Endothelial cell of umbilical vein (primary cell): ENCODE data around the gene OTUD7B. TPM values are rescaled to one million over a fixed set of nuclear protein-coding genes. Genes with fewer than 3 reads are reported as not detected.

Source experiments
- BruUV-seq: library from RNA; stranded (reverse); fragments of 400-500 nt; replicated peaks from 2 replicates; lab custom pipeline; 2021; lab: Mats Ljungman, UMichigan
- CTCF ChIA-PET: fragments of 300-600, 350-600 bp; sonication (Branson Sonifier 250); formaldehyde crosslinking; loops from one replicate; lab custom pipeline; 2021; ENCODE audit warnings: antibody characterized with exemption, inconsistent platforms; lab: Charles Lee
- POLR2A ChIA-PET: fragments of 300-600, 350-600 bp; sonication (Branson Sonifier 250); formaldehyde crosslinking; loops from one replicate; lab custom pipeline; 2021; ENCODE audit warnings: antibody characterized with exemption, inconsistent platforms; lab: Charles Lee
- DNase-seq: peaks from one replicate; pipeline ENCODE4 v3.0.0-alpha.2; 2011; ENCODE audit warnings: low read depth, low spot score
- FAIRE-seq: peaks from 2 replicates; lab custom pipeline; 2011; peaks lifted over from hg19 to GRCh38; lab: Jason Lieb, UNC
- H2AFZ ChIP-seq: 2 replicates; pipeline ENCODE4 v1.6.0; 2012; ENCODE audit warnings: low read depth, low read length, control low read depth, inconsistent platforms
- H3K27ac ChIP-seq: 2 replicates; pipeline ENCODE4 v1.5.1; 2011; ENCODE audit warnings: low read depth, mild to moderate bottlenecking, control low read depth, low read length, moderate library complexity; ENCODE audit not compliant: insufficient read depth
- H3K27me3 ChIP-seq, 2 experiments: 2 replicates each; pipeline versions ENCODE4 v1.6.0 to v1.6.1; 2011; ENCODE audit warnings: low read length in 2 of 2, mixed read lengths in 1 of 2; ENCODE audit not compliant: control insufficient read depth in 2 of 2, insufficient read depth in 2 of 2
- H3K36me3 ChIP-seq, 2 experiments: 2 replicates in 1 of 2; 3 replicates in 1 of 2; pipeline ENCODE4 v1.5.1; 2011; ENCODE audit warnings: low read length in 2 of 2, mild to moderate bottlenecking in 1 of 2, moderate library complexity in 1 of 2; ENCODE audit not compliant: control insufficient read depth in 2 of 2, insufficient read depth in 2 of 2; ENCODE audit errors: extremely low read depth in 1 of 2
- H3K4me1 ChIP-seq: 3 replicates; pipeline ENCODE4 v1.5.1; 2011; ENCODE audit warnings: mild to moderate bottlenecking, low read length; ENCODE audit not compliant: control insufficient read depth, insufficient read depth; ENCODE audit errors: extremely low read depth
- H3K4me2 ChIP-seq: 2 replicates; pipeline ENCODE4 v1.6.1; 2011; ENCODE audit warnings: low read length, control low read depth, mixed read lengths; ENCODE audit not compliant: insufficient read depth
- H3K4me3 ChIP-seq, 3 experiments: fragments of 200-600 bp in 1 of 3; sonication (generic), shearing (Covaris generic) in 1 of 3; replicated peaks in 1 of 3; 2 replicates each; pipeline ENCODE4 v1.5.1; 2011 to 2016; ENCODE audit warnings: control low read depth in 3 of 3, low read length in 3 of 3, mild to moderate bottlenecking in 2 of 3, inconsistent platforms in 1 of 3, low read depth in 1 of 3, moderate library complexity in 1 of 3; ENCODE audit not compliant: insufficient read depth in 1 of 3
- H3K79me2 ChIP-seq: 2 replicates; pipeline ENCODE4 v1.6.0; 2012; ENCODE audit warnings: low read length, inconsistent platforms; ENCODE audit not compliant: control insufficient read depth, insufficient read depth
- H3K9ac ChIP-seq: replicated peaks from 2 replicates; pipeline ENCODE3; 2011; ENCODE audit warnings: low read length, control low read depth; ENCODE audit not compliant: insufficient read depth; ENCODE audit errors: extremely low read depth
- H3K9me1 ChIP-seq: replicated peaks from 3 replicates; pipeline ENCODE4 v1.6.0; 2011; ENCODE audit warnings: mild to moderate bottlenecking, low read length; ENCODE audit not compliant: control insufficient read depth, insufficient read depth; ENCODE audit errors: extremely low read depth
- H3K9me3 ChIP-seq: replicated peaks from 2 replicates; pipeline ENCODE4 v1.5.1; 2012; ENCODE audit warnings: low read length, inconsistent platforms; ENCODE audit not compliant: control insufficient read depth, insufficient read depth
- H4K20me1 ChIP-seq: replicated peaks from 2 replicates; pipeline ENCODE3; 2011; ENCODE audit warnings: mild to moderate bottlenecking, low read length; ENCODE audit not compliant: control insufficient read depth, insufficient read depth; ENCODE audit errors: extremely low read depth
- CTCF ChIP-seq, 2 donors: IDR thresholded peaks; 1 replicate in 1 of 2; 2 replicates in 1 of 2; pipeline ENCODE4 v1.5.1; 2011; ENCODE audit warnings: low read length in 2 of 2, mild to moderate bottlenecking in 2 of 2, moderate library complexity in 2 of 2, control low read depth in 1 of 2, inconsistent platforms in 1 of 2, low read depth in 1 of 2; ENCODE audit not compliant: insufficient read depth in 1 of 2; ENCODE audit errors: extremely low read depth in 1 of 2
- EZH2 ChIP-seq: IDR thresholded peaks from 2 replicates; pipeline ENCODE4 v1.6.1; 2012; ENCODE audit warnings: borderline replicate concordance, low read depth, mild to moderate bottlenecking, moderate library complexity, low read length, inconsistent platforms; ENCODE audit not compliant: severe bottlenecking
- FOS ChIP-seq: IDR thresholded peaks from 2 replicates; pipeline ENCODE4 v1.6.1; 2011; ENCODE audit warnings: mild to moderate bottlenecking, low read length, moderate library complexity, borderline replicate concordance; ENCODE audit not compliant: insufficient read depth
- GATA2 ChIP-seq: IDR thresholded peaks from 2 replicates; pipeline ENCODE4 v1.7.0; 2011; ENCODE audit warnings: low read depth, mild to moderate bottlenecking, moderate library complexity, mixed read lengths, low read length; ENCODE audit not compliant: insufficient read length, insufficient read depth
- JUN ChIP-seq: IDR thresholded peaks from 2 replicates; pipeline ENCODE4 v1.6.1; 2011; ENCODE audit warnings: borderline replicate concordance, low read depth; ENCODE audit not compliant: insufficient read length, insufficient read depth
- MAX ChIP-seq: IDR thresholded peaks from 2 replicates; pipeline ENCODE4 v1.6.1; 2011; ENCODE audit not compliant: insufficient read depth, insufficient read length
- MYC ChIP-seq: IDR thresholded peaks from one replicate; pipeline ENCODE4 v1.6.1; 2011; ENCODE audit warnings: mild to moderate bottlenecking, low read depth, low read length
- POLR2A ChIP-seq: IDR thresholded peaks from 2 replicates; pipeline ENCODE4 v1.6.1; 2012; ENCODE audit warnings: low read depth, mild to moderate bottlenecking, control low read depth, low read length
- POLR2AphosphoS5 ChIP-seq: IDR thresholded peaks from 2 replicates; pipeline ENCODE4 v1.6.1; 2012; ENCODE audit warnings: low read depth, mild to moderate bottlenecking, control low read depth, low read length, moderate library complexity; ENCODE audit not compliant: insufficient read depth
- dilution Hi-C: fragments of 300-500 bp; cut with MboI; formaldehyde crosslinking; loops from one replicate; pipeline ENCODE4 v1.15.0; 2019; ENCODE audit warnings: low sequenced_read_pairs; ENCODE audit not compliant: extremely low pct_ligation_motif_present
- intact Hi-C: fragments of 100-400 bp; cut with micrococcal nuclease; formaldehyde crosslinking; loops from one replicate; pipeline ENCODE4 v1.10.0; 2022
- polyA plus RNA-seq, 4 experiments: library from polyadenylated mRNA; depleted of rRNA in 3 of 4; stranded (reverse) in 3 of 4; unstranded in 1 of 4; fragments of >200 nt; gene quantifications; 2 replicates each; pipeline versions ENCODE4 v1.2.1 to v1.2.3, GENCODE V29; 2011 to 2012; ENCODE audit warnings: missing spikeins in 1 of 4
- total RNA-seq: library from RNA; stranded (reverse); gene quantifications from 2 replicates; pipeline ENCODE4 v1.2.3, GENCODE V29; 2021

Gene OTUD7B
- total and polyA plus RNA-seq, 2 donors (not counting 3 experiments of a cell fraction or from before 2014, with no cell fraction given): 4.3 to 22.8 TPM

- POLR2A ChIA-PET: no interaction called here
- intact Hi-C loops: no loop called here
These were observed 49.7 kb upstream of the OTUD7B start for GRCh38 chr1:150060260-150060659.

GRCh38 chr1:150056407-150056806, 45.9 kb upstream of the OTUD7B start:
- no peak for DNase-seq
- Histone ChIP-seq H3K27me3 (no peaks in the 10 kb centered on the region), H3K9ac (no peak overlapping the region), H3K9me1 (no peaks in the 10 kb centered on the region), H2AFZ (no peak overlapping the region), H3K79me2 (no peaks in the 10 kb centered on the region), H3K4me1 (no peaks in the 10 kb centered on the region), H3K27ac (no peak overlapping the region), H4K20me1 (no peaks in the 10 kb centered on the region), H3K4me2 (no peak overlapping the region), H3K36me3 (no peaks in the 10 kb centered on the region), H3K4me3 (no peak overlapping the region), H3K9me3 (no peaks in the 10 kb centered on the region)
- BruUV-seq: no TSS peak
- ChIA-PET CTCF (no interaction called here), POLR2A (no interaction called here)
- TF ChIP-seq CTCF (IDR thresholded peaks at IDR 0.05; ENCODE audit: extremely low read depth in 1 of 2, insufficient read depth in 1 of 2, low read depth in 1 of 2, low read length in 2 of 2): no peak
- TF ChIP-seq JUN: no peak
- TF ChIP-seq POLR2A: no peak
- TF ChIP-seq EZH2: no peak
- no peak for TF ChIP-seq FOS
- dilution Hi-C loops (no loop called here), intact Hi-C loops (no loop called here)
- FAIRE-seq: no peak

More at GRCh38 chr1:150060260-150060659, 49.7 kb upstream of the OTUD7B start:
- FAIRE-seq (no peak), DNase-seq (no peak)
- Histone ChIP-seq H3K4me1 (peaks cover 3% of the 10 kb centered on the region), H3K4me3 (no peak overlapping the region), H2AFZ (no peak overlapping the region), H3K9ac (no peak overlapping the region), H4K20me1 (no peaks in the 10 kb centered on the region), H3K79me2 (no peaks in the 10 kb centered on the region), H3K4me2 (no peak overlapping the region), H3K27ac (no peak overlapping the region), H3K36me3 (no peaks in the 10 kb centered on the region), H3K9me3 (no peaks in the 10 kb centered on the region), H3K9me1 (no peaks in the 10 kb centered on the region), H3K27me3 (no peaks in the 10 kb centered on the region)
- CTCF ChIA-PET: interaction anchor here (0.9 kb wide), 1 partner anchor 10 kb away, joined by 3 read pairs; no protein-coding TSS in a partner anchor
- TF ChIP-seq GATA2 (no peak), POLR2AphosphoS5 (no peak), MYC (no peak), EZH2 (no peak), FOS (no peak), MAX (no peak), JUN (no peak)
- BruUV-seq: no TSS peak
- dilution Hi-C loops: no loop called here
